OCI-LY1 (cell line): ENCODE data around the gene SIVA1.

ENCODE experiments used
- EZH2 ChIP-seq: fragments of 200-600 bp; sonication (generic), shearing (Covaris generic); IDR thresholded peaks from 2 replicates; pipeline ENCODE4 v1.8.0; 2017; ENCODE audit warnings: borderline replicate concordance, mixed run types, mild to moderate bottlenecking, antibody characterized with exemption, low read length, moderate library complexity, mixed read lengths
- TF ChIP-seq, protein P1 (sequence below): fragments of 200-600 bp; sonication (generic), shearing (Covaris generic); IDR thresholded peaks from 2 replicates; pipeline ENCODE4 v1.5.1; 2017; ENCODE audit warnings: mild to moderate bottlenecking, antibody characterized with exemption, low read length, moderate library complexity, mixed read lengths

DNA sequence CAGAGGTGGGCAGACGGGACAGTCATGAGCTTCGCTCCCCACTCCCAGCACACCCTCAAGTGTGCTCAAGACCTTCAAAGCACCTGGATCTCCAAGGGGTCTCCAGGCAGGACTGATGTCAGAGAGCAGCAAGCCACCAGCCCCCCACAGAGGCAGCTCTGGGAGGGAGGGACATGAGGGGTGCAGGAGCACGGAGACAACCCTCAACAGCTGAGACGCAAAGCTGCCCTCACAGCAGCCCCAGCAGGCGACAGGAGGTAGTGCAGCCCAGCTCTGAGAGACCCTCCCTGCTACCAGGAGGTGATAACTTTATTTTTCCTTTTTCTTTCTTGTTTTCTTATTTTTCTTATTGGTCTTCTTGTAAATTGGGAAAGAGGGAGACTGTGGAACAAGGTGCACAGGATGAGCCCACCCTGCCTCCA, 17.9 kb downstream of the SIVA1 start:
- no peak for TF ChIP-seq EZH2
- TF ChIP-seq, protein P1, sequence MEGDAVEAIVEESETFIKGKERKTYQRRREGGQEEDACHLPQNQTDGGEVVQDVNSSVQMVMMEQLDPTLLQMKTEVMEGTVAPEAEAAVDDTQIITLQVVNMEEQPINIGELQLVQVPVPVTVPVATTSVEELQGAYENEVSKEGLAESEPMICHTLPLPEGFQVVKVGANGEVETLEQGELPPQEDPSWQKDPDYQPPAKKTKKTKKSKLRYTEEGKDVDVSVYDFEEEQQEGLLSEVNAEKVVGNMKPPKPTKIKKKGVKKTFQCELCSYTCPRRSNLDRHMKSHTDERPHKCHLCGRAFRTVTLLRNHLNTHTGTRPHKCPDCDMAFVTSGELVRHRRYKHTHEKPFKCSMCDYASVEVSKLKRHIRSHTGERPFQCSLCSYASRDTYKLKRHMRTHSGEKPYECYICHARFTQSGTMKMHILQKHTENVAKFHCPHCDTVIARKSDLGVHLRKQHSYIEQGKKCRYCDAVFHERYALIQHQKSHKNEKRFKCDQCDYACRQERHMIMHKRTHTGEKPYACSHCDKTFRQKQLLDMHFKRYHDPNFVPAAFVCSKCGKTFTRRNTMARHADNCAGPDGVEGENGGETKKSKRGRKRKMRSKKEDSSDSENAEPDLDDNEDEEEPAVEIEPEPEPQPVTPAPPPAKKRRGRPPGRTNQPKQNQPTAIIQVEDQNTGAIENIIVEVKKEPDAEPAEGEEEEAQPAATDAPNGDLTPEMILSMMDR: peak; percentile 58
